Measurements from ENCODE around the gene CALML3. TPM values are rescaled to one million over a fixed set of nuclear protein-coding genes. Genes with fewer than 3 reads are reported as not detected.

The CALML3 gene
- total RNA-seq, 1 donor from 2014 or later: not detected

- no peak overlapping the region for H3K4me3 Mint-ChIP-seq (ENCODE audit: unreplicated experiment)
- peaks cover 8% of the 10 kb centered on the region for H3K27me3 ChIP-seq (ENCODE audit: insufficient read depth, low read length)
- no peak overlapping the region for H3K4me3 ChIP-seq (ENCODE audit: insufficient read depth, low read depth, low read length)
- no peak overlapping the region for H2AFZ ChIP-seq (ENCODE audit: low read depth, low read length)
- no peaks in the 10 kb centered on the region for H3K4me1 ChIP-seq (ENCODE audit: insufficient read depth, low read length)
- H3K9ac ChIP-seq (ENCODE audit: low read length): no peak overlapping the region
- no peak overlapping the region for H3K27ac Mint-ChIP-seq (ENCODE audit: unreplicated experiment)
- no peak for FAIRE-seq
- no peaks in the 10 kb centered on the region for H4K20me1 ChIP-seq (ENCODE audit: insufficient read depth, low read length)
- H3K4me1 Mint-ChIP-seq (ENCODE audit: low read depth, unreplicated experiment): no peaks in the 10 kb centered on the region
- DNase-seq (ENCODE audit: low read depth): no peak
- peaks cover 3% of the 10 kb centered on the region for H3K9me3 ChIP-seq (ENCODE audit: insufficient read depth, low read depth, low read length)
- H3K27me3 Mint-ChIP-seq (ENCODE audit: low read depth, unreplicated experiment): peaks cover 28% of the 10 kb centered on the region
- peaks cover 2% of the 10 kb centered on the region for H3K36me3 Mint-ChIP-seq (ENCODE audit: low read depth, unreplicated experiment)
- H3K9me3 Mint-ChIP-seq (ENCODE audit: unreplicated experiment): peaks cover 10% of the 10 kb centered on the region
- no peak for TF ChIP-seq EZH2 (IDR thresholded peaks at IDR 0.05; ENCODE audit: insufficient read depth, low read length)
- no peak for TF ChIP-seq CTCF (IDR thresholded peaks at IDR 0.05; ENCODE audit: insufficient read depth, low read depth, low read length)
- H3K4me2 ChIP-seq (ENCODE audit: low read length): no peak overlapping the region
- no peaks in the 10 kb centered on the region for H3K79me2 ChIP-seq (ENCODE audit: insufficient read depth, low read length)
- no peak overlapping the region for H3K27ac ChIP-seq (ENCODE audit: low read depth, low read length)
- no peaks in the 10 kb centered on the region for H3K36me3 ChIP-seq (ENCODE audit: insufficient read depth, low read length)
Measured at GRCh38 chr10:5496261-5497250, 28.2 kb upstream of the CALML3 start.

GRCh38 chr10:5497289-5497688 is 27.5 kb upstream of the CALML3 start:
- no peak overlapping the region for H2AFZ ChIP-seq (ENCODE audit: low read depth, low read length)
- peaks cover 2% of the 10 kb centered on the region for H3K9me3 ChIP-seq (ENCODE audit: insufficient read depth, low read depth, low read length)
- no peak for FAIRE-seq
- H3K79me2 ChIP-seq (ENCODE audit: insufficient read depth, low read length): no peaks in the 10 kb centered on the region
- no peaks in the 10 kb centered on the region for H4K20me1 ChIP-seq (ENCODE audit: insufficient read depth, low read length)
- H3K36me3 ChIP-seq (ENCODE audit: insufficient read depth, low read length): no peaks in the 10 kb centered on the region
- peaks cover 3% of the 10 kb centered on the region for H3K4me1 Mint-ChIP-seq (ENCODE audit: low read depth, unreplicated experiment)
- H3K27me3 Mint-ChIP-seq (ENCODE audit: low read depth, unreplicated experiment): peaks cover 27% of the 10 kb centered on the region
- DNase-seq (ENCODE audit: low read depth): no peak
- H3K4me3 ChIP-seq (ENCODE audit: insufficient read depth, low read depth, low read length): no peak overlapping the region
- H3K36me3 Mint-ChIP-seq (ENCODE audit: low read depth, unreplicated experiment): peaks cover under 1% of the 10 kb centered on the region
- no peak overlapping the region for H3K27ac Mint-ChIP-seq (ENCODE audit: unreplicated experiment)
- peaks cover 11% of the 10 kb centered on the region for H3K27me3 ChIP-seq (ENCODE audit: insufficient read depth, low read length)
- no peak overlapping the region for H3K27ac ChIP-seq (ENCODE audit: low read depth, low read length)
- H3K9ac ChIP-seq (ENCODE audit: low read length): no peak overlapping the region
- H3K4me1 ChIP-seq (ENCODE audit: insufficient read depth, low read length): no peaks in the 10 kb centered on the region
- H3K9me3 Mint-ChIP-seq (ENCODE audit: unreplicated experiment): peaks cover 8% of the 10 kb centered on the region
- H3K4me2 ChIP-seq (ENCODE audit: low read length): no peak overlapping the region
- TF ChIP-seq CTCF (IDR thresholded peaks at IDR 0.05; ENCODE audit: insufficient read depth, low read depth, low read length) (no peak), EZH2 (IDR thresholded peaks at IDR 0.05; ENCODE audit: insufficient read depth, low read length) (no peak)
- no peak overlapping the region for H3K4me3 Mint-ChIP-seq (ENCODE audit: unreplicated experiment)
